Measurements from ENCODE around the gene VSTM2L.

DNA sequence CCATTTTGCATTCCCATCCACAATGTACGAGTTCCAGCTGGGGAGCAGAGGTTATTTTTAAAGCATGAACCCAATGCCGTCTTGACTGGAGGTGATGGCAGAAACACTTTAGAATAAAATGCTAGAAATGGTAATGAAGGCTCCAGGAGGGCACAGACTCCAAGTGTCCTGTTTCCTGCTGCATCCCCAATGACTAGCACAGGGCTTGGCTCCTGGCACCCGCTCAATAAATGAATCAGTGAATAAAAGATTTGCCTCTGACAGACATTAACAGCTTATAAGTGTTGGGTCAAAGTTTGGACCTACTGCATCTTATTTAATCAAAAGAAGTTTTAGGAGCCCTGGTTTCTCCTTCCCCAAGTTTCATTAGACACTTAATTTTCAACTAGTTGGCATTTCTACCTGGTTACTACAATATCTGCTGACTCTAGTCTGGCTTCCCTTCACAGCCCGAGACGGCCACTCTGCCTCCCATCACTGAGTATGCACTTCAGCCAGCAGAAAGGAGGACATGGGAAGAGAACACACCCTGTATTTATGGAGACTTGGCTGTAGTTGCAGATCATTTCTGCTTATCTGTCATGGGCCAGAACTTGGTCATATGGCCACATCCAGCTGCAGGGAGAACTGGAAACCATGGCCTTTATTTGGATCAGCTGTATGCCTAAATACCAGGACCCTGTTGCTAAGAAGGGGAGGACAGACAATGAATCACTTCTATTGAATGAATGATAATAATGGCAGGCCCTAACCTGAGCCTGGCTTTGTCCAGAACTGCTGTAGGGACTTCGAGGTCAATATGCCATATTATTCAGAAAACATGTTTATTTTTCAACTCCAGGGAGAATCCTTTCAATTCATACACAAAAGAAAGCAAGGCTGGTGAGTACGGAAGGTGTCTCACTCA, 67.3 kb downstream of the VSTM2L start:
- TF ChIP-seq RARB (CRISPR knock-in tag; IDR thresholded peaks at IDR 0.05) (no peak), ZFP30 (CRISPR knock-in tag; IDR thresholded peaks at IDR 0.05) (no peak), GLIS3 (CRISPR knock-in tag; IDR thresholded peaks at IDR 0.05) (no peak)
- TF ChIP-seq, protein P1, sequence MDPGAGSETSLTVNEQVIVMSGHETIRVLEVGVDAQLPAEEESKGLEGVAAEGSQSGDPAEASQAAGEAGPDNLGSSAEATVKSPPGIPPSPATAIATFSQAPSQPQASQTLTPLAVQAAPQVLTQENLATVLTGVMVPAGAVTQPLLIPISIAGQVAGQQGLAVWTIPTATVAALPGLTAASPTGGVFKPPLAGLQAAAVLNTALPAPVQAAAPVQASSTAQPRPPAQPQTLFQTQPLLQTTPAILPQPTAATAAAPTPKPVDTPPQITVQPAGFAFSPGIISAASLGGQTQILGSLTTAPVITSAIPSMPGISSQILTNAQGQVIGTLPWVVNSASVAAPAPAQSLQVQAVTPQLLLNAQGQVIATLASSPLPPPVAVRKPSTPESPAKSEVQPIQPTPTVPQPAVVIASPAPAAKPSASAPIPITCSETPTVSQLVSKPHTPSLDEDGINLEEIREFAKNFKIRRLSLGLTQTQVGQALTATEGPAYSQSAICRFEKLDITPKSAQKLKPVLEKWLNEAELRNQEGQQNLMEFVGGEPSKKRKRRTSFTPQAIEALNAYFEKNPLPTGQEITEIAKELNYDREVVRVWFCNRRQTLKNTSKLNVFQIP (CRISPR knock-in tag; IDR thresholded peaks at IDR 0.05; ENCODE audit: borderline replicate concordance, low read depth): no peak
- TF ChIP-seq, protein P2, sequence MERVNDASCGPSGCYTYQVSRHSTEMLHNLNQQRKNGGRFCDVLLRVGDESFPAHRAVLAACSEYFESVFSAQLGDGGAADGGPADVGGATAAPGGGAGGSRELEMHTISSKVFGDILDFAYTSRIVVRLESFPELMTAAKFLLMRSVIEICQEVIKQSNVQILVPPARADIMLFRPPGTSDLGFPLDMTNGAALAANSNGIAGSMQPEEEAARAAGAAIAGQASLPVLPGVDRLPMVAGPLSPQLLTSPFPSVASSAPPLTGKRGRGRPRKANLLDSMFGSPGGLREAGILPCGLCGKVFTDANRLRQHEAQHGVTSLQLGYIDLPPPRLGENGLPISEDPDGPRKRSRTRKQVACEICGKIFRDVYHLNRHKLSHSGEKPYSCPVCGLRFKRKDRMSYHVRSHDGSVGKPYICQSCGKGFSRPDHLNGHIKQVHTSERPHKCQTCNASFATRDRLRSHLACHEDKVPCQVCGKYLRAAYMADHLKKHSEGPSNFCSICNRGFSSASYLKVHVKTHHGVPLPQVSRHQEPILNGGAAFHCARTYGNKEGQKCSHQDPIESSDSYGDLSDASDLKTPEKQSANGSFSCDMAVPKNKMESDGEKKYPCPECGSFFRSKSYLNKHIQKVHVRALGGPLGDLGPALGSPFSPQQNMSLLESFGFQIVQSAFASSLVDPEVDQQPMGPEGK (CRISPR knock-in tag; IDR thresholded peaks at IDR 0.05; ENCODE audit: borderline replicate concordance): no peak
